ES-I3 (cell line): Measurements from ENCODE around the gene WDFY3.
"Not testable (repeated sequence)": the region's sequence is repeated elsewhere in the genome, so short reads cannot be mapped to it uniquely, and the experiment has no call there.

Source experiments
- H3K36me3 ChIP-seq: 2 replicates; pipeline ENCODE4 v1.6.1; 2013; ENCODE audit warnings: mild to moderate bottlenecking, low read length, control low read depth, moderate library complexity; ENCODE audit not compliant: insufficient read depth
- H3K4me1 ChIP-seq: 2 replicates; pipeline ENCODE4 v1.6.1; 2013; ENCODE audit warnings: mild to moderate bottlenecking, control low read depth, low read length; ENCODE audit not compliant: insufficient read depth
- H3K9ac ChIP-seq: 2 replicates; pipeline ENCODE4 v1.6.1; 2013; ENCODE audit warnings: low read depth, mild to moderate bottlenecking, low read length, moderate library complexity
- H3K9me3 ChIP-seq: 2 replicates; pipeline ENCODE4 v1.6.1; 2013; ENCODE audit warnings: mild to moderate bottlenecking, low read length, moderate library complexity; ENCODE audit not compliant: control insufficient read depth, insufficient read depth

The WDFY3 gene

GRCh38 chr4:84841435-84841834, 125.1 kb downstream of the WDFY3 start:
- Histone ChIP-seq H3K4me1 (no peaks in the 10 kb centered on the region; the same call in 1 of the 2 replicates), H3K36me3 (no peaks in the 10 kb centered on the region; the same call in 1 of the 2 replicates), H3K9me3 (no peaks in the 10 kb centered on the region), H3K9ac (no peak overlapping the region)

GRCh38 chr4:84837751-84838150, 128.7 kb downstream of the WDFY3 start:
- Histone ChIP-seq H3K36me3 (no peaks in the 10 kb centered on the region; the same call in 1 of the 2 replicates), H3K9me3 (no peaks in the 10 kb centered on the region), H3K9ac (no peak overlapping the region), H3K4me1 (no peaks in the 10 kb centered on the region)

- not testable (repeated sequence) for H3K36me3 ChIP-seq, H3K9ac ChIP-seq, H3K4me1 ChIP-seq, H3K9me3 ChIP-seq
These were observed 136.9 kb downstream of the WDFY3 start for GRCh38 chr4:84829633-84830032.

GRCh38 chr4:84826681-84827080, 139.8 kb downstream of the WDFY3 start:
- Histone ChIP-seq H3K9ac (no peak overlapping the region), H3K4me1 (no peaks in the 10 kb centered on the region), H3K36me3 (no peaks in the 10 kb centered on the region; the same call in 1 of the 2 replicates)

GRCh38 chr4:84825701-84826341, 140.7 kb downstream of the WDFY3 start:
- Histone ChIP-seq H3K9ac (no peak overlapping the region), H3K4me1 (no peaks in the 10 kb centered on the region), H3K9me3 (no peaks in the 10 kb centered on the region), H3K36me3 (peaks cover 3% of the 10 kb centered on the region)

More at GRCh38 chr4:84826681-84827080, 139.8 kb downstream of the WDFY3 start:
- H3K9me3 ChIP-seq, result no peaks in the 10 kb centered on the region

GRCh38 chr4:84821064-84821463, 145.4 kb downstream of the WDFY3 start:
- Histone ChIP-seq H3K36me3 (peaks cover 6% of the 10 kb centered on the region; the same call in 1 of the 2 replicates), H3K9ac (no peak overlapping the region), H3K4me1 (no peaks in the 10 kb centered on the region), H3K9me3 (no peaks in the 10 kb centered on the region)

GRCh38 chr4:84814094-84814750, 152.3 kb downstream of the WDFY3 start:
- Histone ChIP-seq H3K4me1 (no peaks in the 10 kb centered on the region), H3K9me3 (no peaks in the 10 kb centered on the region), H3K9ac (no peak overlapping the region), H3K36me3 (peaks cover 6% of the 10 kb centered on the region; the same call in 1 of the 2 replicates)

- H3K4me1 ChIP-seq, result no peaks in the 10 kb centered on the region
- peaks cover 6% of the 10 kb centered on the region; the same call in 1 of the 2 replicates for H3K36me3 ChIP-seq
- H3K9me3 ChIP-seq, result no peaks in the 10 kb centered on the region
- no peak overlapping the region for H3K9ac ChIP-seq
These were observed 156.5 kb downstream of the WDFY3 start for GRCh38 chr4:84809946-84810345.

- peaks cover 6% of the 10 kb centered on the region; the same call in 1 of the 2 replicates for H3K36me3 ChIP-seq
These were observed 158.2 kb downstream of the WDFY3 start for GRCh38 chr4:84808332-84808731.

GRCh38 chr4:84806541-84806940, 159.9 kb downstream of the WDFY3 start:
- not testable (repeated sequence) for H3K4me1 ChIP-seq, H3K9ac ChIP-seq, H3K36me3 ChIP-seq, H3K9me3 ChIP-seq

More at GRCh38 chr4:84808332-84808731, 158.2 kb downstream of the WDFY3 start:
- Histone ChIP-seq H3K9me3 (no peaks in the 10 kb centered on the region), H3K4me1 (no peaks in the 10 kb centered on the region), H3K9ac (no peak overlapping the region)

GRCh38 chr4:84804136-84804535, 162.4 kb downstream of the WDFY3 start:
- peaks cover 6% of the 10 kb centered on the region for H3K36me3 ChIP-seq

GRCh38 chr4:84803720-84804119, 162.8 kb downstream of the WDFY3 start:
- Histone ChIP-seq H3K9me3 (no peaks in the 10 kb centered on the region), H3K9ac (no peak overlapping the region), H3K4me1 (no peaks in the 10 kb centered on the region), H3K36me3 (peaks cover 6% of the 10 kb centered on the region)

More at GRCh38 chr4:84804136-84804535, 162.4 kb downstream of the WDFY3 start:
- no peaks in the 10 kb centered on the region for H3K4me1 ChIP-seq
- no peaks in the 10 kb centered on the region for H3K9me3 ChIP-seq
- no peak overlapping the region for H3K9ac ChIP-seq

- peaks cover 6% of the 10 kb centered on the region for H3K36me3 ChIP-seq
- no peaks in the 10 kb centered on the region for H3K4me1 ChIP-seq
- no peaks in the 10 kb centered on the region for H3K9me3 ChIP-seq
- H3K9ac ChIP-seq, result no peak overlapping the region
These were observed 163.4 kb downstream of the WDFY3 start for GRCh38 chr4:84803116-84803515.

- H3K9ac ChIP-seq, result no peak overlapping the region
- peaks cover 6% of the 10 kb centered on the region for H3K36me3 ChIP-seq
- no peaks in the 10 kb centered on the region for H3K9me3 ChIP-seq
- no peaks in the 10 kb centered on the region for H3K4me1 ChIP-seq
These were observed 166.2 kb downstream of the WDFY3 start for GRCh38 chr4:84800256-84800655.

GRCh38 chr4:84799318-84799717, 167.2 kb downstream of the WDFY3 start:
- Histone ChIP-seq H3K36me3 (peaks cover 6% of the 10 kb centered on the region), H3K9me3 (no peaks in the 10 kb centered on the region), H3K9ac (no peak overlapping the region), H3K4me1 (no peaks in the 10 kb centered on the region)
